Body of pancreas (tissue), 4 donors: ENCODE measurements around the gene CCDC136. TPM values are rescaled to one million over a fixed set of nuclear protein-coding genes. Genes with fewer than 3 reads are reported as not detected.

Experiments
- ATAC-seq: fragments of 150-250 bp; one replicate; pipeline ENCODE4 v1.9.1; 2016
- DNase-seq, 4 donors: peaks; one replicate each; pipeline ENCODE4 v3.0.0-alpha.2; 2019
- H3K27ac ChIP-seq, 4 donors: fragments of 200-600 bp; sonication (generic); 1 replicate in 3 of 4; 2 replicates in 1 of 4; pipeline versions ENCODE4 v1.5.1 to v1.6.1; 2016 to 2019; ENCODE audit warnings: mild to moderate bottlenecking in 1 of 4, mixed read lengths in 1 of 4, moderate library complexity in 1 of 4
- H3K27me3 ChIP-seq, 2 donors: fragments of 200-600 bp; sonication (generic); one replicate each; pipeline ENCODE4 v1.6.0; 2016; ENCODE audit warnings: mild to moderate bottlenecking in 1 of 2
- H3K36me3 ChIP-seq, 2 donors: fragments of 200-600 bp; sonication (generic); replicated peaks in 1 of 2; 2 replicates each; pipeline ENCODE4 v1.5.1; 2016; ENCODE audit warnings: low read depth in 2 of 2; ENCODE audit not compliant: insufficient read depth in 1 of 2
- H3K4me1 ChIP-seq: fragments of 200-600 bp; sonication (generic); one replicate; pipeline ENCODE4 v1.6.0; 2016
- H3K4me3 ChIP-seq, 2 donors: fragments of 200-600 bp; sonication (generic); 1 replicate in 1 of 2; 2 replicates in 1 of 2; pipeline ENCODE4 v1.5.1; 2016 to 2019
- H3K9me3 ChIP-seq, 3 donors: fragments of 200-600 bp; sonication (generic); 1 replicate in 2 of 3; 2 replicates in 1 of 3; pipeline ENCODE4 v1.5.1; 2016
- POLR2A ChIP-seq, 3 donors: fragments of 450-650 bp; IDR thresholded peaks; one replicate each; pipeline ENCODE4 v1.6.1; 2016; ENCODE audit warnings: antibody characterized with exemption in 3 of 3, mild to moderate bottlenecking in 2 of 3
- WGBS, 2 donors: methylation state at CpG; one replicate each; pipeline ENCODE4 v1.1.5; 2017; 5-methylcytosine and 5-hydroxymethylcytosine counted together
- intact Hi-C: fragments of 100-400 bp; cut with DNase I; formaldehyde crosslinking; loops from one replicate; pipeline ENCODE4 v1.15.1; 2023
- total RNA-seq, 2 donors: library from RNA; depleted of rRNA; stranded (reverse); fragments of >200 nt; gene quantifications; one replicate each; pipeline ENCODE4 v1.1.0, GENCODE V29; 2016
- TF ChIP-seq, protein P1 (sequence below), 7 experiments: fragments of 450-650 bp in 4 of 7; fragments of 200-600 bp in 3 of 7; sonication (generic) in 3 of 7; IDR thresholded peaks; one replicate each; pipeline ENCODE4 v1.5.1; 2016 to 2019; ENCODE audit warnings: antibody characterized with exemption in 7 of 7

CCDC136 gene
- total RNA-seq, 2 donors from 2014 or later: 0.99 to 3.6 TPM

DNA sequence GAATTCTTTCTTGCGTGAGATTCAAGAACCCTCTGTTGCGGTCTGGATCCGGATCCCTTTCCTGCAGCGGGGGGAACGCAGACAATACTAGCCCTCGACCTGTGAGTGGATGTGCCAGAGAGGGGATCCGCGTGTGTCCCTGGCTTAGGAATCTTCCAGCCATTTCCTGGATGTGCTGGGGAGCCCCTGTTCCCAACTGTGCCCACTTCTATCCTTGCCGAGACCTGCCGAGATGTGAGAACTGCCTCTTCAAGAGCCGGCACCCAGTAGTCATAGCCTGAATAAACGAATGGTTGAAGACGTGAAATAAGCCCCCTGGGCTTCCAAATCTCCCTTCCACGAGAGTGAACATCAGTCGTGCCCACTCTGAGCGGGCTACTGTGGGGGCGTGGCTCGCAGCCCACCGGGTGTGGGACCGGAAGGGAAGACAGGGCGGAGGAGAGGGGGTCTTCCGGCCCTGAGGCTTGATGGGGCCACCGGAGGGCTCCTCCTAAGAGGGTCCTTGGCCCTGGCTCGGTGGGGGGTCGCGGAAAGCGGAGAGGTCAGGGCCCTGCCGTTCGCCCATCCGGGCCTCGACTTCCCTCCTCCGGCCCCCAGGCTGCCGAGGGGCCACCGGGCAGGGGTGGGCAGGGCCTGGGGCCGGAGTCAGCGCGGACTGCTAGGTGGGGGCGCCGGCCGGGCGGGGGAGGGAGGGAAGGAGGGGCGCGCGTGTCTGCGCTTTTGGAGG, 1.3 kb upstream of the CCDC136 start:
- no peak for TF ChIP-seq POLR2A (IDR thresholded peaks at IDR 0.05)
- no peak for DNase-seq
- no peak for ATAC-seq
- peak overlapping the region; percentile 74 to 85 for H3K4me3 ChIP-seq
- 23 to 48% methylated on average over 15 to 30 of the region's 45 CpGs for WGBS, 2 donors
- H3K27me3 ChIP-seq: no peaks in the 10 kb centered on the region
- H3K4me1 ChIP-seq: peaks cover 15% of the 10 kb centered on the region
- H3K9me3 ChIP-seq: no peaks in the 10 kb centered on the region
- peak overlapping the region in 1 of 4 donors; percentile 25 for H3K27ac ChIP-seq
- intact Hi-C loops: no loop called here
- no peaks in the 10 kb centered on the region for H3K36me3 ChIP-seq

DNA sequence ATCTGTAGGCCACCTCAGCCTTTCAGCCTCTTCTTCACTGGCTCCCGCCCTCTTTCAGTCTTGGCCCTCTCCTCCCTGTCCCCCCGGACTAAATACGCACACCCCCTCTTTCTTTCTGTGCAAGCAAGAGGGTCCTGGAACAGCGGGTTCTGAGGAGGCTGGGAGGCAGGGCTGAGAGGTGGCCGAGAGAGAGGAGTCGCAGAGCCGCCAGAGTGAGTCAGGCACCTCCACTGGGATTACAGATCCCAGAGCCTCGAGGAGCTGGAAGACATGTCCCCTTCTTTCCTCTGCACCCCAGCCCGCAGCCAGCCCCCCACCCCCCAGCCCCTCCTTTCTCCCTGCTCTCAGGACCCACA, 182 bp downstream of the CCDC136 start:
- Histone ChIP-seq H3K4me3 (peak overlapping the region in 1 of 2 donors; percentile 74), H3K27ac (no peak overlapping the region), H3K4me1 (peaks cover 15% of the 10 kb centered on the region), H3K9me3 (no peaks in the 10 kb centered on the region), H3K27me3 (no peaks in the 10 kb centered on the region), H3K36me3 (no peaks in the 10 kb centered on the region)
- ATAC-seq (no peak), DNase-seq (no peak)
- 17 to 25% methylated on average over 9 of the region's 9 CpGs for WGBS, 2 donors
- intact Hi-C loops: no loop called here
- no peak for TF ChIP-seq POLR2A (IDR thresholded peaks at IDR 0.05)
- TF ChIP-seq, protein P1, sequence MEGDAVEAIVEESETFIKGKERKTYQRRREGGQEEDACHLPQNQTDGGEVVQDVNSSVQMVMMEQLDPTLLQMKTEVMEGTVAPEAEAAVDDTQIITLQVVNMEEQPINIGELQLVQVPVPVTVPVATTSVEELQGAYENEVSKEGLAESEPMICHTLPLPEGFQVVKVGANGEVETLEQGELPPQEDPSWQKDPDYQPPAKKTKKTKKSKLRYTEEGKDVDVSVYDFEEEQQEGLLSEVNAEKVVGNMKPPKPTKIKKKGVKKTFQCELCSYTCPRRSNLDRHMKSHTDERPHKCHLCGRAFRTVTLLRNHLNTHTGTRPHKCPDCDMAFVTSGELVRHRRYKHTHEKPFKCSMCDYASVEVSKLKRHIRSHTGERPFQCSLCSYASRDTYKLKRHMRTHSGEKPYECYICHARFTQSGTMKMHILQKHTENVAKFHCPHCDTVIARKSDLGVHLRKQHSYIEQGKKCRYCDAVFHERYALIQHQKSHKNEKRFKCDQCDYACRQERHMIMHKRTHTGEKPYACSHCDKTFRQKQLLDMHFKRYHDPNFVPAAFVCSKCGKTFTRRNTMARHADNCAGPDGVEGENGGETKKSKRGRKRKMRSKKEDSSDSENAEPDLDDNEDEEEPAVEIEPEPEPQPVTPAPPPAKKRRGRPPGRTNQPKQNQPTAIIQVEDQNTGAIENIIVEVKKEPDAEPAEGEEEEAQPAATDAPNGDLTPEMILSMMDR (IDR thresholded peaks at IDR 0.05): no peak

DNA sequence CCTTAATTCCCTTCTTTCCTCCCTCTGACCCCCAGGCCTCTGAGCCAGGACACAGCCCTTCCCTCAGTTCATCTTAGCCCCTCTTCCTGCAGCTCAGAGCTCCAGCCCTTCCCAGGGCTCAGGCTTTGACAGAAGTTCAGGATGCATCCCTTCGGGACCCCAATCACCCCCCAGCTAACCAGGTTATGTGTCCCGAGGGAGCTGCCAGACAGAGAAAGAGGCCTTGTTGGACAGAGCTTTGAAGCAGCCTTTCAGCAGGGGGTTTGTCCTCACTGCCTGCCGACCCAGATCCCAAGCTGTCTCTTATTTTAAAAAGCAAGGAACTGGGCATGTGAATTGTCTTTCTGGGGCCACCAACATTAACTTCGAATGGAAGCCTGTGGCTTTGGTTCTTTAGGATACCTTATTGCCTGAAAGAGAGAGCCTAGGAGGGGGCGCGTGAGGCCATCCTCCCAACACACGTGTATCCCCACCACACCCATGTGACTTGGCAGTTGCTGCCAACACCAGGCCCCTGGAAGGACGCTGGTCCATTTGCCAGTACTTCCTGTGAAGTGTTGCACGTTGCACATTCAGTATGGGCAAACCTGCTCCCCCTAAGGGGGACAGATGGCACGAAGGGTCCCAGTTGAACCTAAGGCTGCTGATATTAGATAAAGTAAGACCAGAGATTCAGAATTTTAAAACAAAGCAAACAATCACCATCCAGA, 858 bp downstream of the CCDC136 start:
- Histone ChIP-seq H3K9me3 (no peaks in the 10 kb centered on the region), H3K36me3 (no peaks in the 10 kb centered on the region), H3K4me3 (no peak overlapping the region), H3K4me1 (peaks cover 15% of the 10 kb centered on the region), H3K27me3 (no peaks in the 10 kb centered on the region), H3K27ac (no peak overlapping the region)
- intact Hi-C loops: no loop called here
- DNase-seq (no peak), ATAC-seq (no peak)
- no peak for TF ChIP-seq POLR2A (IDR thresholded peaks at IDR 0.05)
- TF ChIP-seq, protein P1 (IDR thresholded peaks at IDR 0.05): no peak
- 64 to 91% methylated on average over 3 to 10 of the region's 10 CpGs for WGBS, 2 donors

DNA sequence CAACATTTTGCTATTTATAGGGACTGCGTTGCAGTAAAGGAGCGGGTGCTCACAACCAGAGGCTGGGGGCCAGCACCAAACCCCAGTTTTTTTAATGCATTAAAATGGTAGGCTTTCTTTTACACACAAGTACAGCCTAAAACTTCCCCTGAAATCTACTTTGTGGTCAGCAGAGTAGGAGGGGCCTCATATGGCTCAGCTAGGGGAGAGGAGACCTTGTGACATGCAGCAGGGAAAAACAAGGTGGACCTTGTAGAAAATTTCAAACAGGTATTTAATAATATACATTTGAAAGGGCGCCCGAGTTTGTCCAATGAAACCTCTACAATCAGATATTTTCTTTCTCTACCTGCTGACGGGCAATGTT, 1.4 kb downstream of the CCDC136 start:
- intact Hi-C loops: no loop called here
- H3K4me1 ChIP-seq: peaks cover 15% of the 10 kb centered on the region
- H3K27ac ChIP-seq: no peak overlapping the region
- no peaks in the 10 kb centered on the region for H3K36me3 ChIP-seq
- 92 to 97% methylated on average over 5 of the region's 5 CpGs for WGBS, 2 donors
- H3K27me3 ChIP-seq: no peaks in the 10 kb centered on the region
- no peak for DNase-seq
- ATAC-seq: no peak
- no peaks in the 10 kb centered on the region for H3K9me3 ChIP-seq
- H3K4me3 ChIP-seq: no peak overlapping the region
- TF ChIP-seq, protein P1 (IDR thresholded peaks at IDR 0.05): no peak
- no peak for TF ChIP-seq POLR2A (IDR thresholded peaks at IDR 0.05)

DNA sequence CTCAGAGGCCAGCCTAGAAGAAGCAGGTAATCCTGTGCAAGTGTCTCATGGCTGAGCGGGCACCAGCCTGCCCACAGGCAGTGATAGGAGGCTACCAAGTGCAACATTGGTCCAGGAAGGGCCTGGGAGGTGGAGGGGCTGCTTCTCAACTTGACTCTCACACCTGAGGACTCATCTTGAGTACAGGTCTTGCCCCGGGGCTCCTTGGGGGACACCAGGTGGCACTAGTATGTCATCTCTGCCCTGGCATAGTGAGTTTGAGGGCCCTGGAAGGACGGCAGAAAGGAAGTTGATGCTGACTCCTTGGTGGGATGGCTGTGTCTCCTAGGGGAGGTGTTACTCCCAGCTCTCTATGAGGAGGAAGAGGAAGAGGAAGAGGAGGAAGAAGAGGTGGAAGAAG, 2.3 kb downstream of the CCDC136 start:
- WGBS, 2 donors: 62 to 75% methylated on average over 2 to 3 of the region's 3 CpGs
- intact Hi-C loops: no loop called here

More for the DNA sequence above, 2.3 kb downstream of the CCDC136 start:
- Histone ChIP-seq H3K27ac (no peak overlapping the region), H3K4me3 (no peak overlapping the region), H3K36me3 (no peaks in the 10 kb centered on the region), H3K27me3 (no peaks in the 10 kb centered on the region), H3K9me3 (no peaks in the 10 kb centered on the region), H3K4me1 (peaks cover 15% of the 10 kb centered on the region)
- DNase-seq (no peak), ATAC-seq (no peak)
- TF ChIP-seq, protein P1 (IDR thresholded peaks at IDR 0.05): no peak
- no peak for TF ChIP-seq POLR2A (IDR thresholded peaks at IDR 0.05)
